ENCODE data around the gene CDNF.

DNA sequence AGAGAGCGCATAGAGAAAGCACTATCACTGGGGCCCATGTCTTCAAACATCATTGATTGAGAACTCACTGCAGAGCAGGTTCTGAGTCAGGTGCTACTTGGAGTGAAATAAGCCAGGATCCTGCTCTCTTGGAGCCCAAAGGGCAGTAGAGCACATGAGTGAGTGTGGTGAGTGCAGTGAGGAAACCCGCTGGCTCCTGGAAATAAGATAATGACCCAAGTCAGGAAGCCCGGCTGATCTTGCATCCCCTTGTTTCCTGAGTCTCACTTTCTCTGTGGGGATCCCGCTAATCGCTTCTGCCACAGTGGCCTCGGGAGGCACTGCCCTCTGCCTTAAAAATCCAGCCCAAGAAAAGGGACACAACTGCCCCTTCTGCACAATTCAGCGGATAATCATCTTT lies 56.1 kb downstream of the CDNF start:
- no peak for TF ChIP-seq EZH2 (IDR thresholded peaks at IDR 0.05; ENCODE audit: borderline replicate concordance, low read depth, low read length, poor library complexity, severe bottlenecking)
- TF ChIP-seq, protein P1, sequence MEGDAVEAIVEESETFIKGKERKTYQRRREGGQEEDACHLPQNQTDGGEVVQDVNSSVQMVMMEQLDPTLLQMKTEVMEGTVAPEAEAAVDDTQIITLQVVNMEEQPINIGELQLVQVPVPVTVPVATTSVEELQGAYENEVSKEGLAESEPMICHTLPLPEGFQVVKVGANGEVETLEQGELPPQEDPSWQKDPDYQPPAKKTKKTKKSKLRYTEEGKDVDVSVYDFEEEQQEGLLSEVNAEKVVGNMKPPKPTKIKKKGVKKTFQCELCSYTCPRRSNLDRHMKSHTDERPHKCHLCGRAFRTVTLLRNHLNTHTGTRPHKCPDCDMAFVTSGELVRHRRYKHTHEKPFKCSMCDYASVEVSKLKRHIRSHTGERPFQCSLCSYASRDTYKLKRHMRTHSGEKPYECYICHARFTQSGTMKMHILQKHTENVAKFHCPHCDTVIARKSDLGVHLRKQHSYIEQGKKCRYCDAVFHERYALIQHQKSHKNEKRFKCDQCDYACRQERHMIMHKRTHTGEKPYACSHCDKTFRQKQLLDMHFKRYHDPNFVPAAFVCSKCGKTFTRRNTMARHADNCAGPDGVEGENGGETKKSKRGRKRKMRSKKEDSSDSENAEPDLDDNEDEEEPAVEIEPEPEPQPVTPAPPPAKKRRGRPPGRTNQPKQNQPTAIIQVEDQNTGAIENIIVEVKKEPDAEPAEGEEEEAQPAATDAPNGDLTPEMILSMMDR (conservative IDR thresholded peaks at IDR 0.05; ENCODE audit: low read depth, low read length), result no peak

All from A673 (cell line).